Measurements from ENCODE around the gene CABP2. TPM values are rescaled to one million over a fixed set of nuclear protein-coding genes. Genes with fewer than 3 reads are reported as not detected.

CABP2 gene
- total RNA-seq, 1 experiment from 2014 or later = not detected

DNA sequence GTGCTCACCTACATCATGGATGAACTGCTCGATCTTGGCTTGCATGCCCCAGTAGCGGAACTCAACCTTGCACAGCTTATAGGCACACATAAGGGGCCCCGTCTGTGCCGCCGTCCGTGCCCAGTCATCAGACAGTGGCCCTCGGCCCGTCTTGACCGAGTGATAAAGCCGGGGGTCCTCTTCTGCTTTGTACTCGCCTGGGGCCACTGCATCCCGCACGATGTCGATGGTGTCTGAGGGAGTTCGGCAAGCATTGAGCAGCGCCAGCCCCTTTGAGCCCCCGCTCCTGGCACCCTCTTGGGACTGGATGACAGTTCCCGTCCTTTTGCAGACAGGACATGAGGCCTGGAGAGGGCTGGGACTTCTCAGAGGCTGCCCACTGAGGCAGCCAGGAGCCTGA is 21.4 kb downstream of the CABP2 start:
- no peak overlapping the region; a peak in 1 of 5 replicates for H3K4me3 Mint-ChIP-seq
- Histone ChIP-seq H3K23ac (ENCODE audit: insufficient read length, low read depth, low read length) (no peak overlapping the region), H2BK5ac (ENCODE audit: insufficient read length, low read length) (no peak overlapping the region), H3K18ac (ENCODE audit: insufficient read length, low read depth, low read length) (no peak overlapping the region), H3K27me3 (ENCODE audit: insufficient read depth, low read length) (no peaks in the 10 kb centered on the region), H4K20me1 (ENCODE audit: control insufficient read depth, insufficient read depth, insufficient read length) (no peaks in the 10 kb centered on the region), H3K79me2 (ENCODE audit: insufficient read depth, low read length) (no peaks in the 10 kb centered on the region), H3K27ac (ENCODE audit: insufficient read length, low read depth, low read length) (no peak overlapping the region), H3K4ac (ENCODE audit: low read depth, low read length) (no peak overlapping the region), H2BK120ac (ENCODE audit: low read depth, low read length, poor library complexity, severe bottlenecking) (no peak overlapping the region), H3K56ac (ENCODE audit: insufficient read length, low read depth, low read length) (no peak overlapping the region), H4K91ac (ENCODE audit: insufficient read length, low read depth, low read length) (no peak overlapping the region), H2AFZ (ENCODE audit: low read length) (no peak overlapping the region), H3K4me1 (ENCODE audit: insufficient read depth, low read length) (no peaks in the 10 kb centered on the region), H2BK12ac (ENCODE audit: insufficient read length, low read depth, low read length) (no peak overlapping the region), H3K79me1 (ENCODE audit: insufficient read depth, low read depth, low read length, poor library complexity, severe bottlenecking) (no peaks in the 10 kb centered on the region), H3K23me2 (ENCODE audit: insufficient read length, low read depth, low read length, poor library complexity, severe bottlenecking) (peaks cover 12% of the 10 kb centered on the region), H3K9ac (ENCODE audit: extremely low read depth, insufficient read length, low read length) (no peak overlapping the region), H3T11ph (ENCODE audit: low read length) (no peak overlapping the region), H2AK5ac (ENCODE audit: insufficient read length, low read length) (no peak overlapping the region), H3K14ac (ENCODE audit: insufficient read depth, low read length) (no peak overlapping the region), H2BK20ac (ENCODE audit: low read depth, low read length, poor library complexity, severe bottlenecking) (no peak overlapping the region), H4K8ac (replicated peaks; ENCODE audit: insufficient read length, low read depth, low read length) (no peak overlapping the region), H2BK15ac (ENCODE audit: low read depth, low read length) (no peak overlapping the region), H3K4me2 (ENCODE audit: insufficient read depth, insufficient read length, low read length) (no peak overlapping the region), H3K9me3 (ENCODE audit: control insufficient read depth, low read depth, low read length) (no peaks in the 10 kb centered on the region), H4K5ac (ENCODE audit: insufficient read length, low read depth, low read length) (no peak overlapping the region)
- DNase-seq = no peak
- peaks cover 10% of the 10 kb centered on the region for H3K27me3 Mint-ChIP-seq (ENCODE audit: low read depth)
- WGBS (ENCODE audit: extremely low coverage, insufficient read length, low lambda C conversion rate) = no CpG with 5 or more reads among the region's 18 CpGs
- H3K27ac Mint-ChIP-seq = no peak overlapping the region
- peaks cover 8 to 26% (median 16%) of the 10 kb centered on the region in 3 experiments for H3K36me3 Mint-ChIP-seq (ENCODE audit: insufficient read depth in 1 of 3, low read depth in 3 of 3)
- peaks cover 8 to 19% of the 10 kb centered on the region in 2 experiments for H3K4me1 Mint-ChIP-seq
- H3K9me3 Mint-ChIP-seq = no peaks in the 10 kb centered on the region
- no peak for TF ChIP-seq CTCF (conservative IDR thresholded peaks at IDR 0.05)
